Measurements from ENCODE around the gene SKAP2. TPM values are rescaled to one million over a fixed set of nuclear protein-coding genes. Genes with fewer than 3 reads are reported as not detected.

Gene SKAP2
- total and polyA plus RNA-seq, 8 donors = 4.6 to 127 (median 9.6) TPM

- TF ChIP-seq POLR2AphosphoS5 (IDR thresholded peaks at IDR 0.05) = no peak
- TF ChIP-seq CTCF (IDR thresholded peaks at IDR 0.05) = no peak
- no peak for TF ChIP-seq EP300 (IDR thresholded peaks at IDR 0.05)
- no peak for TF ChIP-seq POLR2A (IDR thresholded peaks at IDR 0.05)
- no peaks in the 10 kb centered on the region for H3K4me1 ChIP-seq
- H3K36me3 ChIP-seq = no peaks in the 10 kb centered on the region
- H3K27me3 ChIP-seq = no peaks in the 10 kb centered on the region
- no peak overlapping the region for H3K27ac ChIP-seq
- DNase-seq = no peak
- WGBS, 5 donors = 50 to 71% (median 63%) methylated on average over 1 of the region's 1 CpG
- intact Hi-C loops (cut with DNase I; ENCODE audit: low total_unique reads) = no loop called here
- H3K4me3 ChIP-seq = no peak overlapping the region
- no peaks in the 10 kb centered on the region for H3K9me3 ChIP-seq
These were observed 138.3 kb downstream of the SKAP2 start for GRCh38 chr7:26726051-26726450.

- WGBS, 5 donors = 25 to 58% (median 36%) methylated on average over 2 of the region's 2 CpGs
- H3K4me1 ChIP-seq = no peaks in the 10 kb centered on the region
- H3K9me3 ChIP-seq = no peaks in the 10 kb centered on the region
- TF ChIP-seq POLR2A (IDR thresholded peaks at IDR 0.05) = no peak
- no peak for TF ChIP-seq POLR2AphosphoS5 (IDR thresholded peaks at IDR 0.05)
- H3K4me3 ChIP-seq = no peak overlapping the region
- intact Hi-C loops (cut with DNase I; ENCODE audit: low total_unique reads) = no loop called here
- no peak for DNase-seq
- no peaks in the 10 kb centered on the region for H3K36me3 ChIP-seq
- H3K27me3 ChIP-seq = no peaks in the 10 kb centered on the region
- no peak overlapping the region for H3K27ac ChIP-seq
These were observed 139.6 kb downstream of the SKAP2 start for GRCh38 chr7:26724795-26725194.

- Histone ChIP-seq H3K4me1 (no peaks in the 10 kb centered on the region), H3K4me3 (no peak overlapping the region), H3K9me3 (no peaks in the 10 kb centered on the region), H3K27me3 (no peaks in the 10 kb centered on the region), H3K36me3 (no peaks in the 10 kb centered on the region), H3K27ac (no peak overlapping the region)
- WGBS, 5 donors = 35 to 48% (median 44%) methylated on average over 5 of the region's 5 CpGs
- DNase-seq = peak in 1 of 2 donors; percentile 18
- TF ChIP-seq EP300 (IDR thresholded peaks at IDR 0.05) = no peak
- no peak for TF ChIP-seq CTCF (IDR thresholded peaks at IDR 0.05)
- TF ChIP-seq POLR2A (IDR thresholded peaks at IDR 0.05) = no peak
- no peak for TF ChIP-seq POLR2AphosphoS5 (IDR thresholded peaks at IDR 0.05)
- intact Hi-C loops (cut with DNase I; ENCODE audit: low total_unique reads) = no loop called here
These were observed 141.3 kb downstream of the SKAP2 start for GRCh38 chr7:26723129-26723528.

GRCh38 chr7:26721450-26721849 is 142.9 kb downstream of the SKAP2 start:
- no peak for DNase-seq
- TF ChIP-seq EP300 (IDR thresholded peaks at IDR 0.05) = no peak
- no peak for TF ChIP-seq CTCF (IDR thresholded peaks at IDR 0.05)
- no peak for TF ChIP-seq POLR2A (IDR thresholded peaks at IDR 0.05)
- no peak for TF ChIP-seq POLR2AphosphoS5 (IDR thresholded peaks at IDR 0.05)
- H3K27me3 ChIP-seq = no peaks in the 10 kb centered on the region
- no peaks in the 10 kb centered on the region for H3K36me3 ChIP-seq
- H3K27ac ChIP-seq = no peak overlapping the region
- no peaks in the 10 kb centered on the region for H3K9me3 ChIP-seq
- no peaks in the 10 kb centered on the region for H3K4me1 ChIP-seq
- intact Hi-C loops (cut with DNase I; ENCODE audit: low total_unique reads) = no loop called here
- H3K4me3 ChIP-seq = no peak overlapping the region

- no peak for DNase-seq
- no peak overlapping the region for H3K27ac ChIP-seq
- 91 to 100% (median 95%) methylated on average over 1 of the region's 1 CpG for WGBS, 5 donors
- H3K9me3 ChIP-seq = no peaks in the 10 kb centered on the region
- intact Hi-C loops (cut with DNase I; ENCODE audit: low total_unique reads) = no loop called here
- H3K27me3 ChIP-seq = no peaks in the 10 kb centered on the region
- no peak overlapping the region for H3K4me3 ChIP-seq
- H3K36me3 ChIP-seq = no peaks in the 10 kb centered on the region
- H3K4me1 ChIP-seq = no peaks in the 10 kb centered on the region
- TF ChIP-seq POLR2AphosphoS5 (IDR thresholded peaks at IDR 0.05) (no peak), POLR2A (IDR thresholded peaks at IDR 0.05) (no peak), CTCF (IDR thresholded peaks at IDR 0.05) (no peak), EP300 (IDR thresholded peaks at IDR 0.05) (no peak)
These were observed 146.3 kb downstream of the SKAP2 start for GRCh38 chr7:26718063-26718462.
